K562 (cell line): ENCODE results near the gene CDC20. TPM values are rescaled to one million over a fixed set of nuclear protein-coding genes. Genes with fewer than 3 reads are reported as not detected.

Experiments
- ATAC-seq: fragments of 200-7000 bp; cut with Tn5 transposase; 3 replicates; pipeline ENCODE4 v1.9.1; 2020; ENCODE audit warnings: moderate library complexity
- BruUV-seq: library from RNA; stranded (reverse); fragments of 400-500 nt; replicated peaks from 2 replicates; lab custom pipeline; 2021; lab: Mats Ljungman, UMichigan
- CTCF ChIA-PET: fragments of 300-600 bp; formaldehyde crosslinking; extraction: SDS; loops from one replicate; lab custom pipeline; 2021; ENCODE audit warnings: low intra/inter-chr PET ratio; lab: Yijun Ruan, JAX
- POLR2A ChIA-PET: fragments of 300-600, 350-650 bp; sonication (Branson Sonifier 250); formaldehyde crosslinking; extraction: SDS; loops from one replicate; lab custom pipeline; 2021; ENCODE audit warnings: antibody characterized with exemption, inconsistent platforms; lab: Yijun Ruan, JAX
- DNase-seq, 4 experiments: peaks; one replicate each; pipeline versions ENCODE4 v3.0.0 to v3.0.0-alpha.2; 2011 to 2018; ENCODE audit warnings: low spot score in 3 of 4, mixed read lengths in 3 of 4; ENCODE audit errors: extremely low read depth in 1 of 4
- FAIRE-seq: peaks from 2 replicates; lab custom pipeline; 2011; peaks lifted over from hg19 to GRCh38; lab: Jason Lieb, UNC
- H2AFZ ChIP-seq: 2 replicates; pipeline ENCODE4 v1.6.0; 2011; ENCODE audit warnings: low read depth, low read length, control low read depth, inconsistent platforms
- H3K27ac ChIP-seq: fragments of 200-600 bp; 3 replicates; pipeline ENCODE4 v1.8.0; 2011; ENCODE audit warnings: low read depth, mild to moderate bottlenecking, control low read depth, inconsistent platforms, low read length, moderate library complexity, mixed read lengths; ENCODE audit errors: extremely low read depth
- H3K27me3 ChIP-seq, 2 experiments: fragments of 300-600 bp in 1 of 2; 2 replicates in 1 of 2; 3 replicates in 1 of 2; pipeline versions ENCODE4 v1.6.0 to v1.8.0; 2011; ENCODE audit warnings: inconsistent platforms in 2 of 2, low read length in 2 of 2, mild to moderate bottlenecking in 1 of 2, mixed read lengths in 1 of 2, moderate library complexity in 1 of 2; ENCODE audit not compliant: control insufficient read depth in 2 of 2, insufficient read depth in 2 of 2
- H3K36me3 ChIP-seq: fragments of 300-600 bp; 3 replicates; pipeline ENCODE4 v1.8.0; 2011; ENCODE audit warnings: mild to moderate bottlenecking, low read length, inconsistent platforms; ENCODE audit not compliant: control insufficient read depth, insufficient read depth
- H3K4me1 ChIP-seq, 2 experiments: fragments of 200-600 bp in 1 of 2; replicated peaks in 1 of 2; 2 replicates in 1 of 2; 3 replicates in 1 of 2; pipeline versions ENCODE4 v1.5.1 to v1.8.0; 2011; ENCODE audit warnings: inconsistent platforms in 2 of 2, low read length in 2 of 2, mild to moderate bottlenecking in 1 of 2, mixed read lengths in 1 of 2, moderate library complexity in 1 of 2; ENCODE audit not compliant: control insufficient read depth in 2 of 2, insufficient read depth in 2 of 2
- H3K4me2 ChIP-seq: 2 replicates; pipeline ENCODE4 v1.6.1; 2011; ENCODE audit warnings: low read length, control low read depth, inconsistent platforms, mixed read lengths; ENCODE audit not compliant: insufficient read depth
- H3K4me3 ChIP-seq: fragments of 200-600 bp; sonication (generic), shearing (Covaris generic); 2 replicates; pipeline ENCODE4 v1.5.1; 2016; ENCODE audit warnings: control low read depth, inconsistent platforms
- H3K79me2 ChIP-seq: fragments of 200-600 bp; 3 replicates; pipeline ENCODE4 v1.8.0; 2011; ENCODE audit warnings: low read length, inconsistent platforms; ENCODE audit not compliant: control insufficient read depth, insufficient read depth
- H3K9ac ChIP-seq, 2 experiments: 2 replicates each; pipeline versions ENCODE4 v1.6.0 to v1.6.1; 2011; ENCODE audit warnings: low read depth in 2 of 2, low read length in 2 of 2, control low read depth in 1 of 2, inconsistent platforms in 1 of 2, mild to moderate bottlenecking in 1 of 2, mixed read lengths in 1 of 2; ENCODE audit not compliant: insufficient read depth in 1 of 2
- H3K9me1 ChIP-seq: one replicate; pipeline ENCODE4 v1.6.0; 2011; ENCODE audit warnings: inconsistent platforms, mild to moderate bottlenecking, low read length, moderate library complexity; ENCODE audit not compliant: control insufficient read depth, insufficient read depth
- H3K9me3 ChIP-seq: replicated peaks from 2 replicates; pipeline ENCODE4 v1.5.1; 2011; ENCODE audit warnings: low read depth, low read length, inconsistent platforms; ENCODE audit not compliant: control insufficient read depth, insufficient read depth
- H4K20me1 ChIP-seq: replicated peaks from 2 replicates; pipeline ENCODE4 v1.6.1; 2011; ENCODE audit warnings: low read length, inconsistent platforms, mixed read lengths; ENCODE audit not compliant: control insufficient read depth, insufficient read depth
- BCL6 ChIP-seq: fragments of 250-450 bp; sonication (Bioruptor Pico); IDR thresholded peaks from 2 replicates; pipeline ENCODE4 v1.4.0; 2020
- CREB5 ChIP-seq: fragments of 250-450 bp; sonication (Bioruptor Pico); IDR thresholded peaks from 2 replicates; pipeline ENCODE4 v1.5.0; 2020; ENCODE audit warnings: mild to moderate bottlenecking
- ELF1 ChIP-seq: fragments of 200-800 bp; sonication (Bioruptor generic); IDR thresholded peaks from 2 replicates; pipeline ENCODE4 v1.6.1; 2016; ENCODE audit warnings: missing genetic modification characterization, missing compliant biosample characterization
- IRF1 ChIP-seq: sonication (generic); formaldehyde crosslinking; IDR thresholded peaks from 2 replicates; pipeline ENCODE4 v1.8.0; 2022; ENCODE audit warnings: missing genetic modification reagents, mild to moderate bottlenecking, borderline replicate concordance
- KLF1 ChIP-seq: fragments of 450-650 bp; IDR thresholded peaks from 2 replicates; pipeline ENCODE4 v1.6.1; 2016; ENCODE audit warnings: missing genetic modification characterization, missing compliant biosample characterization
- MYBL2 ChIP-seq, 2 experiments: fragments of 450-650 bp in 1 of 2; sonication (generic) in 1 of 2; formaldehyde crosslinking in 1 of 2; IDR thresholded peaks; 2 replicates each; pipeline versions ENCODE4 v1.6.1 to v1.8.1; 2017 to 2022; ENCODE audit warnings: borderline replicate concordance in 1 of 2, inconsistent platforms in 1 of 2, low read depth in 1 of 2, mild to moderate bottlenecking in 1 of 2, missing genetic modification reagents in 1 of 2, moderate library complexity in 1 of 2
- NBN ChIP-seq: fragments of 450-650 bp; IDR thresholded peaks from 2 replicates; pipeline ENCODE4 v1.6.1; 2016; ENCODE audit warnings: low read depth, mild to moderate bottlenecking
- PCBP2 ChIP-seq: fragments of 200-400 bp; formaldehyde crosslinking; IDR thresholded peaks from 2 replicates; pipeline ENCODE4 v1.6.1; 2018; ENCODE audit warnings: low read length, low read depth, mild to moderate bottlenecking, moderate library complexity; ENCODE audit not compliant: poor library complexity, severe bottlenecking
- POLR3G ChIP-seq: IDR thresholded peaks from 2 replicates; pipeline ENCODE4 v1.6.1; 2011; ENCODE audit not compliant: insufficient read length, insufficient replicate concordance; ENCODE audit errors: extremely low read depth
- RAD51 ChIP-seq: fragments of 450-650 bp; IDR thresholded peaks from 2 replicates; pipeline ENCODE4 v1.7.1; 2016; ENCODE audit warnings: low read depth, mild to moderate bottlenecking, borderline replicate concordance
- SMARCA5 ChIP-seq: fragments of 450-650 bp; IDR thresholded peaks from 2 replicates; pipeline ENCODE4 v1.6.1; 2016
- SPI1 ChIP-seq: IDR thresholded peaks from 2 replicates; pipeline ENCODE4 v1.6.1; 2011; ENCODE audit warnings: low read depth, low read length, control low read depth, borderline replicate concordance
- TAF7 ChIP-seq: fragments of 450-650 bp; IDR thresholded peaks from 2 replicates; pipeline ENCODE4 v1.6.1; 2016; ENCODE audit warnings: missing genetic modification characterization, missing compliant biosample characterization
- ZBTB49 ChIP-seq: sonication (generic); formaldehyde crosslinking; IDR thresholded peaks from 2 replicates; pipeline ENCODE4 v1.8.0; 2022; ENCODE audit warnings: missing genetic modification reagents, mild to moderate bottlenecking, borderline replicate concordance
- ZFP1 ChIP-seq: fragments of 450-650 bp; formaldehyde crosslinking; IDR thresholded peaks from 2 replicates; pipeline ENCODE4 v1.4.0; 2020; ENCODE audit warnings: mild to moderate bottlenecking, mixed read lengths
- ZNF277 ChIP-seq: fragments of 250-450 bp; sonication (Bioruptor Pico); IDR thresholded peaks from 2 replicates; pipeline ENCODE4 v1.8.0; 2022; ENCODE audit warnings: inconsistent platforms, mild to moderate bottlenecking, moderate library complexity, borderline replicate concordance
- ZNF354B ChIP-seq: fragments of 250-450 bp; sonication (Bioruptor Pico); IDR thresholded peaks from 2 replicates; pipeline ENCODE4 v1.4.0; 2020
- ZNF695 ChIP-seq: fragments of 450-650 bp; formaldehyde crosslinking; IDR thresholded peaks from 2 replicates; pipeline ENCODE4 v1.4.0; 2020; ENCODE audit warnings: mild to moderate bottlenecking, moderate library complexity
- WGBS: fragments of 100-300 bp; shearing (Covaris generic); methylation state at CpG from one replicate; pipeline ENCODE4 v1.1.6; 2016; ENCODE audit warnings: low coverage, mixed read lengths; ENCODE audit not compliant: insufficient coverage; ENCODE audit errors: missing lambda C conversion rate; 5-methylcytosine and 5-hydroxymethylcytosine counted together
- in situ Hi-C: fragments of 300-500 bp; cut with MboI; formaldehyde crosslinking; loops from 4 replicates; pipeline ENCODE4 v1.15.0; 2018; ENCODE audit warnings: inconsistent platforms, mixed read lengths
- intact Hi-C: fragments of 100-400 bp; cut with micrococcal nuclease; formaldehyde crosslinking; loops from 2 replicates; pipeline ENCODE4 v1.14.2; 2022
- polyA plus RNA-seq, 8 experiments: library from polyadenylated mRNA; depleted of rRNA in 4 of 8; stranded (reverse) in 5 of 8; unstranded in 3 of 8; fragments of >200 nt; fragmentation: Nextera tagmentation in 2 of 8; fragmentation: Illumina TruSeq in 1 of 8; extraction: Ambion mirVana in 2 of 8; extraction: Trizol in 1 of 8; gene quantifications; 2 replicates each; pipeline versions ENCODE4 v1.2.1 to v1.2.3, GENCODE V29; 2011 to 2014; ENCODE audit warnings: inconsistent platforms in 1 of 8, missing spikeins in 1 of 8
- total RNA-seq, 7 experiments: library from RNA; depleted of rRNA in 6 of 7; stranded (reverse); fragments of >200 nt in 6 of 7; fragmentation: Illumina TruSeq in 2 of 7; extraction: Trizol in 2 of 7; gene quantifications; 2 replicates each; pipeline versions ENCODE4 v1.2.1 to v1.2.3, GENCODE V29; 2011 to 2021; ENCODE audit warnings: low replicate concordance in 1 of 7

CDC20 gene
- total and polyA plus RNA-seq, 9 of the 15 experiments (the other 6 are each of a cell fraction or from before 2014, with no cell fraction given): 45.2 to 224 (median 121) TPM

- Histone ChIP-seq H3K4me2 (no peak overlapping the region), H2AFZ (no peak overlapping the region), H3K4me3 (no peak overlapping the region), H3K9ac (no peak overlapping the region; a peak in 1 of 4 replicates), H3K9me3 (no peaks in the 10 kb centered on the region), H3K27me3 (peaks cover 8 to 21% of the 10 kb centered on the region in 2 experiments; a peak in 4 of 5 replicates), H3K27ac (no peak overlapping the region), H4K20me1 (no peaks in the 10 kb centered on the region; the same call in 1 of the 2 replicates), H3K4me1 (no peaks in the 10 kb centered on the region; a peak in 2 of 5 replicates), H3K79me2 (no peaks in the 10 kb centered on the region), H3K36me3 (no peaks in the 10 kb centered on the region), H3K9me1 (no peaks in the 10 kb centered on the region)
- POLR2A ChIA-PET: no interaction called here
- in situ Hi-C loops (no loop called here), intact Hi-C loops (no loop called here)
- 2% methylated on average over 5 of the region's 5 CpGs for WGBS
- BruUV-seq: no TSS peak
- no peak for ATAC-seq
- CTCF ChIA-PET: no interaction called here
- FAIRE-seq: no peak
- DNase-seq: no peak
- TF ChIP-seq CREB5 (CRISPR knock-in tag) (no peak), KLF1 (tag) (no peak), ZNF277 (CRISPR knock-in tag) (no peak), NBN (no peak), IRF1 (no peak), ZNF354B (no peak), MYBL2 (IDR thresholded peaks at IDR 0.05; ENCODE audit: low read depth) (no peak), MYBL2 (CRISPR knock-in tag; IDR thresholded peaks at IDR 0.05; ENCODE audit: borderline replicate concordance) (no peak), SPI1 (no peak), SMARCA5 (no peak), ZBTB49 (CRISPR knock-in tag) (no peak), ELF1 (tag) (no peak), PCBP2 (no peak), POLR3G (no peak), RAD51 (no peak), ZNF695 (no peak), ZFP1 (no peak), BCL6 (CRISPR knock-in tag) (no peak), TAF7 (tag) (no peak)
Measured at GRCh38 chr1:43338001-43338400, 20.8 kb upstream of the CDC20 start.
